CD4-positive, alpha-beta T cell treated with Interferon alpha-2 for 1 hour (primary cell): ENCODE measurements around the gene BATF3.
"Not testable (repeated sequence)": the region's sequence is repeated elsewhere in the genome, so short reads cannot be mapped to it uniquely, and the experiment has no call there.

Source experiments
- DNase-seq, 2 donors: peaks; one replicate each; pipeline ENCODE4 v3.0.0-alpha.2; 2020 to 2022

BATF3 gene

GRCh38 chr1:212652609-212653008 lies 47.0 kb downstream of the BATF3 start:
- no peak for DNase-seq

DNA sequence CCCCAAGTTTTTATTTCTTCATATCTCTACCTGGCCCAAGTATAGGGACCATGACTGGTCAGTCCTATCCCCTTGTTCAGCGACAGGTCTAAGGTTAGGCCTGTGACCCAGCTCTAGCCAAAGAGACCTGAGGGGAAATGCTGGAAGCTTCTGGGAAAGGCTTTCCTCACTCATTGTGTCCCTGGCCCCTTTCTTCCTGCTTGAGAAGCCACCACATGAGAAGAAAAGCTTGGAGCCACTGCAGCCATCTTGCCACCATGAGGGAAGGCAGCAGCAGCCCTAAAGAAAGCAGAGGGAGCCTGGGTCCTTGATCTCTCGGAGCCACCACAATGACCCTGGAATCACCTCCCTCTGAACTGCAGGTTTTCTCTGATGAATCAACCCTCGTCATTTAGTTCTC lies 47.7 kb downstream of the BATF3 start:
- no peak for DNase-seq

DNA sequence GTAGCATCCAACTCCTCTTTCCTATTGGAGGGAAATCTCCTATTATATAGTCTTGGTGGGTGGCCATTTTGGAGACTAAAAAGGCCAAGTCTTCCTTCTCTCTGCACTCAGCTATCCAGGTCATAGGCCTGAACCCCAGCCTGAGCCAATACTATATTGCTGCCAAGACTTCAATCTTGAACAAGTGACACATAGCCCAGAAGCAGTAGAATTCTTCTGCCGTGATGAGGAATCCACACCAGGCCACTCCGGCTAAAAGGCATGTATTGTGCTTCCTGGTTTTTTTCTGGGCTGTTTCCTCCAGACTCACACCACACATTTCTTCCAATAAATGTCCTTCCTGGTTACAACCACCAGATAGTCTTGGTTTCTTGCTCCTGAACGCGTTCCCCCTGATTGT lies 48.1 kb downstream of the BATF3 start:
- DNase-seq, result no peak

DNA sequence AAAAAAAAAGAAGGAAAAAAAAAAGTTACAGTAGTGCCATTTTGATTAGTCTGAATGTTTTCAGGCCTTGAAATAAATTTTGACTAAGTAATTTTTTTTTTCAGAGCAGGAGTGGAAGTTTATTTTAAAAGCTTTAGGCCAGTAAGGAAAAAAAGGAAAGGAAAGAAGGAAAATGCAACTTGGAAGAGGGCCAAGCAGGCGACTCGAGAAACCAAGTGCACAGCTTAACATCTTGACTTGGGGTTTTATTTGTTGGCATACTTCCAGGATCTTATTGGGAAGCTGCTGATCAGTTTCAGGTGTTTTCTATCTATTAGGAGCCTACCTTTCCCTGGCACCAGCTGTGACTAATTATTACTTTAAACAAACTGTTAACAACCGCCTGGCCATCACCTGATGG lies 49.4 kb downstream of the BATF3 start:
- no peak for DNase-seq

GRCh38 chr1:212649020-212649419 lies 50.6 kb downstream of the BATF3 start:
- no peak for DNase-seq

GRCh38 chr1:212648431-212648830 lies 51.2 kb downstream of the BATF3 start:
- DNase-seq, result no peak

- DNase-seq, result no peak
These were observed 52.6 kb downstream of the BATF3 start for GRCh38 chr1:212647004-212647403.

DNA sequence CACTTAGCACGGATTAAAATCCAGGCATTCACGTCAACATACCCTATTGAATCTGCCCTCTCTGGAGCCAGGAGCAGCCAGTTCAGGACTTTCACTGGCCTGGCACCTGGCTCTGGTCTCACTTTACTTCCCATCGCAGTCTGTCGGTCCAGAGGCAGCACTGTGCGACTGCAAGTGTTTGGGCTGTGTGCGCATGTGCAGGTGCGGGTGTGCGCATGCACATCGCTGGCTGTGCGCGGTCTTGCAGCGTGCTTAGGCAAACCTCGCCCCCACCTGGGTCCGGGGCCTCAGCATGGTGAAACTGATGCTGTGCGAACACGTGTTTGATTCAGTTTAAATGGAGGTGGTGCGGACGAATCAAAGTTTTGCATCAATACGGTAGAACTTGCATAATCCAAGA lies 53.1 kb downstream of the BATF3 start:
- no peak for DNase-seq

- no peak for DNase-seq
These were observed 53.8 kb downstream of the BATF3 start for GRCh38 chr1:212645546-212646543.

DNA sequence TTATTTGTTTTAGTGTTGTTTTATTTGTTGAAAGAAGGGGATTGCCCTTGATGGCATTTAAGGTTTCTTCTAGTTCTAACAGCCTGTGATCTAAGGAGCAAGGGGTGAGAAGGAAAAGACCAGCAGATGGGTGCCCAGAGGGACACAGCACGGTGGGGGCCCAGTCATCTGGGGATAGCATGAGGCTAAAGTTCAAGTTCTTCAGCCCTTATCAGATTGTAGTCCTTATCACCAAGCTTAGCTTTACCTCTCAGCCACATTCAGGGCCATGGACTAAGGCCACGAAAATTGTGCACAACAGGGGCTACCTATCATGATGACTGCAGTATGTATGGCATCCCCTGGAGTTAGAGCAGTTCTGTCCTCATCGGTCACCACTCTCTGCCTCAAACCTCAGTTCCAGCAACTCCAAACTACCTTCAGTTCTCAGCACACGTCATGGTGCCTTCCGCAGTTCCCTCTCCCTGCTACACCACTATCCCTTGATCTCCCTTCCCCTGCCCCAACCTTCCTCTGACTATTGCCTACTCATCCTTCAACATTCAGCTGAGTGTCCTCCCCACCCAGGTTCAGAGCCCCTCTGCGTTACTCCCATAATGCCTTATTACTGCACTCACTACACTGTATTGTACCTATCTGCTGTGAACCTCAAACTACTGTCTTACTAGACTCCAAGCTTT lies 54.6 kb downstream of the BATF3 start:
- no peak for DNase-seq

DNA sequence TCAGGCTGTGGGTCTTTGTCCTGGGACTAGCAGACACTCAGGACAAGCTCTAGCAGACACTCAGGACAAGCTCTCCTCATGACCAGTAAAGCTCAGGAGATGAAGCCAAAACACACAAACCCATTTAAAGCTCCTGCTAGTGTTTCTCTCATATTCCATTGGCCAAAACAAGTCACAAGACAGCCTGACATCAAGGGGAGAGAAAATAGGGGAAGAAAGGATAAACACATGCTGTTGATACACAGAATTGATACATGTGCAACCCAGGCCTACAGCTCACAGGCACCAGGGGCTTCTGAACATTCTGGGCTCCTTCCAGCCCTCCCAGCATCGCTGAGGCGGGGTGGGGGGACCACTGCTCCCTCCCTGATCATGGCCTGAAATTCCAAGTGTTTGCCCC lies 55.8 kb downstream of the BATF3 start:
- no peak for DNase-seq

GRCh38 chr1:212641956-212642355 lies 57.7 kb downstream of the BATF3 start:
- DNase-seq, result no peak

- DNase-seq, result no peak
These were observed 59.3 kb downstream of the BATF3 start for GRCh38 chr1:212640223-212640878.

DNA sequence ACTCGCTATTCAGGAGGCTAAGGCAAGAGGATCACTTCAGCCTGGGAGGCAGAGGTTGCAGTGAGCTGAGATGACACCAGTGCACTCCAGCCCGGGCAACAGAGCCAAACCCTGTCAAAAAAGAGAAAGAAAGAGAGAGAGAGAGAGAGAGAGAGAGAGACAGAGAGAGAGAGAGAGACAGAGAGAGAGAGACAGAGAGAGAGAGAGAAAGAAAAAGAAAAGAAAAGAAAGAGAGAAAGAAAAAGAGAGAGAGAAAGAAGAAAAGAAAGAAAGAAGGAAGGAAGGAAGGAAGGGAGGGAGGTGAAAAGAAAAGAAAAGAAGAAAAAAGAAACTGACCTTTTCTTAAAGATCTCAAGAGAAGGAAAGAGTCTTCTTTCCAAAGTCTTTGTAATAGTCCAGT lies 60.1 kb downstream of the BATF3 start:
- not testable (repeated sequence) for DNase-seq

DNA sequence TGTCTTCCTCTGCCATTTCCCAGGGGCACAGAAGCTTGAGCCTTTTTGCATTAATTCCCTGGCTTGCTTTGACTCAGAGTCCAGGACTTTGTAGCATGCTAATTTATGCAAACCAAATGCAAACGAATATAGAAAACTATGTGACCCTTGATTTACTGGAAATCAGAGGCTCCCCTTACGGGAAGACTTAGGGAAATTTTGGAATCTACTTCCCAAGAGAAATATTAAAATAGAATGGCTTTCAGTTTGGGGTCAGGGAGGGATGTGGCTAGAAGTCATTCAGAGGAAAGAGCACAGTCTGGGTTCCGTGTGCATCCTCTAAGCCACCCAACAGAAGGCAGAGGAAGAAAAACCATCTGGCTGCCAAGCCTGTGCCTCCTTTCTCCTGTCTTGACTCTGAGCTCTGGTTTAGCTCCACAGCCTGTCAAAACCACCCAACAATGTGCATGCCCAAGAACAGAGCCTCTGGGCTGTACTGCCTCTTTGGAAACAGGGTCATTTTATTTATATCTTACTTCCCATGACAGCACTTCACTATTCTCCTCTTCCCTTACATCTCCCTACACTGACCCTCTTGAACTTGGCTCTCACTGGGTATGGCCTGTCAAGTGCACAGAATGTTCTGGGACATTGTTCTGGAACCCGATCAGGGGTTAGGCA lies 61.0 kb downstream of the BATF3 start:
- no peak for DNase-seq

- DNase-seq, result no peak
These were observed 61.7 kb downstream of the BATF3 start for GRCh38 chr1:212637902-212638301.
